ENCODE data around the gene ADSS1.

ADSS1 gene

GRCh38 chr14:104734051-104734587 lies 10.1 kb downstream of the ADSS1 start:
- no peak overlapping the region for H3K27ac ChIP-seq (ENCODE audit: low read length)
- no peaks in the 10 kb centered on the region for H3K27me3 ChIP-seq (ENCODE audit: control insufficient read depth, insufficient read depth, low read length)
- no peaks in the 10 kb centered on the region for H3K36me3 ChIP-seq (ENCODE audit: control insufficient read depth, insufficient read depth, low read length)
- no peaks in the 10 kb centered on the region for H3K9me3 ChIP-seq (ENCODE audit: control insufficient read depth, insufficient read depth, low read length)
- DNase-seq (ENCODE audit: low read depth, low spot score) = no peak
- no peak overlapping the region for H3K4me3 ChIP-seq (ENCODE audit: low read length)
- no peaks in the 10 kb centered on the region; the same call in 1 of the 2 replicates for H3K4me1 ChIP-seq (ENCODE audit: control insufficient read depth, insufficient read depth, low read length)
- WGBS (ENCODE audit: insufficient coverage, insufficient read length) = no CpG with 5 or more reads among the region's 6 CpGs

DNA sequence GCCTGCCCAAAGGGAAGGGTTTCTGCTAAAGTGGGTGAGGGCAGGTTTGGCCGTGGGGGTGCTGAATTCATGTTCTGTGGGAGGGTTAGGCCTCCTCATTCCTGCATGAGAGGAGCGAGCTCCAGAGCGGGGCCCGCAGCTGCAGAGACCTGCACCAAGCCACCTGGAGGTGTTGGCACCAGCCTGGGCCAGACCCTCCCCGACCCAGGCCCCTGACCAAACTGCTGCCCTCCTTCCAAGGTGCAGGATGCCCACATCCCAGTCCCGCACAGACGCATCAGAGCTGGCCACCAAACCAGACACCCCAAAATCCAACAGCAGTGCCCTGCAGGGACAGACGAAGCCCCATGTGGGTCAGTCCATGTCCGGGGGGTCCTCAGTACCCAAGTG lies 10.6 kb downstream of the ADSS1 start:
- no peaks in the 10 kb centered on the region; the same call in 1 of the 2 replicates for H3K4me1 ChIP-seq (ENCODE audit: control insufficient read depth, insufficient read depth, low read length)
- no CpG with 5 or more reads among the region's 9 CpGs for WGBS (ENCODE audit: insufficient coverage, insufficient read length)
- H3K27ac ChIP-seq (ENCODE audit: low read length) = no peak overlapping the region
- no peaks in the 10 kb centered on the region for H3K9me3 ChIP-seq (ENCODE audit: control insufficient read depth, insufficient read depth, low read length)
- DNase-seq (ENCODE audit: low read depth, low spot score) = no peak
- H3K27me3 ChIP-seq (ENCODE audit: control insufficient read depth, insufficient read depth, low read length) = no peaks in the 10 kb centered on the region
- H3K36me3 ChIP-seq (ENCODE audit: control insufficient read depth, insufficient read depth, low read length) = no peaks in the 10 kb centered on the region
- H3K4me3 ChIP-seq (ENCODE audit: low read length) = no peak overlapping the region

DNA sequence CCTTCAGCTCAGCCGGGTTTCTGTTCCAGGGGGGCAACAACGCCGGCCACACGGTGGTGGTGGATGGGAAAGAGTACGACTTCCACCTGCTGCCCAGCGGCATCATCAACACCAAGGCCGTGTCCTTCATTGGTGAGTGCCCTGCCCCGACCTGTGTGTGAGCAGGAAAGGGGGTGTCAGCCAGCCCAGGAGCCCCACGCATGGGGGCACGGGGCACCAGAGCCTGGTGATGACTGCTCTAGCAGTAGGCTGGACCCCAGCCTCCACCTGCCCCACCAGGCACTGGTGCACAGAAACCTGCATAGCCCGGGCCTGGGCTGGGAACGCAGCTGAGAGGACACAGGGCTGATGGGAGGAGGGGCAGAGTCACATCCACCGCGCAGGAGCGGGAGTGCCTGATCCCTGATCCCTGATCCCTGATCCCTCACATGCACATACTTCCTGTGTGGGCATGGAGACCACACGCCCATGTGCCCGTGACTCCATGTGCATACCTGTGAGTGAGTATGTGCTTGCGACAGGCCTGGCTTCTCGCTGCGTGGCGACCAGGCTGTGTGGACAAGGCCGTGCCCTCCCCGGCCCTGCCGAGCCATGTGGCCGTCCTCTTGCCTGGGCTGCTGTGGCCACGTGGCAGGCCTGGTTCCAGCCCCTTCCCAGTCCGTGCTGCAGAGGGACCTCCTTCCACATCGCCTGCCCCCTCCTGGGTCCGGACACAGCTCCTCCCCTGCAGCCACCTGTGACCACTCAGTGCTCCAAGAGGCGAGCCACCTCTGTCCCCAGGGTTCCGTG lies 11.2 kb downstream of the ADSS1 start:
- Histone ChIP-seq H3K27me3 (ENCODE audit: control insufficient read depth, insufficient read depth, low read length) (no peaks in the 10 kb centered on the region), H3K36me3 (ENCODE audit: control insufficient read depth, insufficient read depth, low read length) (no peaks in the 10 kb centered on the region), H3K9me3 (ENCODE audit: control insufficient read depth, insufficient read depth, low read length) (no peaks in the 10 kb centered on the region), H3K4me3 (ENCODE audit: low read length) (no peak overlapping the region), H3K4me1 (ENCODE audit: control insufficient read depth, insufficient read depth, low read length) (no peaks in the 10 kb centered on the region; the same call in 1 of the 2 replicates), H3K27ac (ENCODE audit: low read length) (no peak overlapping the region)
- no peak for DNase-seq (ENCODE audit: low read depth, low spot score)
- WGBS (ENCODE audit: insufficient coverage, insufficient read length) = no CpG with 5 or more reads among the region's 31 CpGs

DNA sequence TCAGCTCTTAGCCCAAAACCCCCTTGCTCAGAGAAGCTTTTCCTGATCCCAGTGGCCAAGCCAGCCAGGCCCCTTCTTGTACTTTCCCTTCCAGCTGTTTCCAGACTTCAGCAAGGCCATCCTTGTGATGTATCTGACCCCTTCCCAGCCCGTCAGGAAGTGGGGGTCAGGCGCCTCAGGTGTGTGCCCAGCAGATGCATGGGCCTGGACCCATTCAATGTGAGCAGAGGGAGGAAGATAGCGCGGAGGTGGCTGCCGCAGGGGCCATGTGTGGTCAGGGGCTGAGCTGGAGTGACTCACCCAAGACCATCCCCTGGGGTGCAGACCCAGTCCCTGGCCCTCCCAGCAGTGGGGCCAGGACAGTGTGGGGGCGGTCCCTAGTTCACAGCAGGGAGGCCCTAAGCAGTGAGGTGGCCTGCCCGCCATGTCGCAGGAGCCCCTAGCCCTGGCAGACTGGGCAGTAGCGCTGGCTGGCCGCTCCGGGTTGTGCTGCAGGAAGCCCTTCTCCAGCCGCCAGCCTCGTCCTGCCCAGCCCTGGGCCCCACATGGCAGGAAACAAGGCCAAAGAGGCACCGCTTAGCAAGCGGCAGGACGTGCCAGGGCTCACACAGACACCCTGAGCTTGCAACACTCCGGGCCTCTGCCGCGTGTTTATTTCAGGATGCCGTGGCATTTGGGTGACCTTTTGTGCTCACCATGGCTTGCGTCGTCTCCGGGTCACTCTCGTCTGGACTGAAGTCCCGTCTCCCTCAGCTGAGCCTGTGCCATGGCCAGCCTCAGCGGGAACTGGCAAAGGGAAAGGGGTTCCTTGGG lies 12.0 kb downstream of the ADSS1 start:
- WGBS (ENCODE audit: insufficient coverage, insufficient read length) = no CpG with 5 or more reads among the region's 26 CpGs
- H3K27ac ChIP-seq (ENCODE audit: low read length) = no peak overlapping the region
- H3K4me1 ChIP-seq (ENCODE audit: control insufficient read depth, insufficient read depth, low read length) = no peaks in the 10 kb centered on the region; the same call in 1 of the 2 replicates
- no peak overlapping the region for H3K4me3 ChIP-seq (ENCODE audit: low read length)
- DNase-seq (ENCODE audit: low read depth, low spot score) = no peak
- no peaks in the 10 kb centered on the region for H3K9me3 ChIP-seq (ENCODE audit: control insufficient read depth, insufficient read depth, low read length)
- no peaks in the 10 kb centered on the region for H3K27me3 ChIP-seq (ENCODE audit: control insufficient read depth, insufficient read depth, low read length)
- H3K36me3 ChIP-seq (ENCODE audit: control insufficient read depth, insufficient read depth, low read length) = 0 out of 2 replicates have a peak, but pooled peaks cover 3% of the 10 kb centered on the region

GRCh38 chr14:104738375-104739019 lies 14.5 kb downstream of the ADSS1 start:
- no peak for DNase-seq (ENCODE audit: low read depth, low spot score)
- Histone ChIP-seq H3K9me3 (ENCODE audit: control insufficient read depth, insufficient read depth, low read length) (no peaks in the 10 kb centered on the region), H3K4me3 (ENCODE audit: low read length) (no peak overlapping the region), H3K4me1 (ENCODE audit: control insufficient read depth, insufficient read depth, low read length) (no peaks in the 10 kb centered on the region; the same call in 1 of the 2 replicates), H3K27ac (ENCODE audit: low read length) (no peak overlapping the region), H3K27me3 (ENCODE audit: control insufficient read depth, insufficient read depth, low read length) (no peaks in the 10 kb centered on the region), H3K36me3 (ENCODE audit: control insufficient read depth, insufficient read depth, low read length) (peaks cover 7% of the 10 kb centered on the region; the same call in 1 of the 2 replicates)
- no CpG with 5 or more reads among the region's 18 CpGs for WGBS (ENCODE audit: insufficient coverage, insufficient read length)

GRCh38 chr14:104739026-104739425 lies 15.0 kb downstream of the ADSS1 start:
- peaks cover 7% of the 10 kb centered on the region; the same call in 1 of the 2 replicates for H3K36me3 ChIP-seq (ENCODE audit: control insufficient read depth, insufficient read depth, low read length)
- no peaks in the 10 kb centered on the region; the same call in 1 of the 2 replicates for H3K4me1 ChIP-seq (ENCODE audit: control insufficient read depth, insufficient read depth, low read length)
- WGBS (ENCODE audit: insufficient coverage, insufficient read length) = no CpG with 5 or more reads among the region's 17 CpGs
- H3K27ac ChIP-seq (ENCODE audit: low read length) = no peak overlapping the region
- no peak for DNase-seq (ENCODE audit: low read depth, low spot score)
- no peaks in the 10 kb centered on the region for H3K27me3 ChIP-seq (ENCODE audit: control insufficient read depth, insufficient read depth, low read length)
- H3K4me3 ChIP-seq (ENCODE audit: low read length) = no peak overlapping the region
- H3K9me3 ChIP-seq (ENCODE audit: control insufficient read depth, insufficient read depth, low read length) = no peaks in the 10 kb centered on the region

GRCh38 chr14:104739546-104740516 lies 15.8 kb downstream of the ADSS1 start:
- Histone ChIP-seq H3K36me3 (ENCODE audit: control insufficient read depth, insufficient read depth, low read length) (peaks cover 7% of the 10 kb centered on the region; the same call in 1 of the 2 replicates), H3K4me3 (ENCODE audit: low read length) (no peak overlapping the region), H3K9me3 (ENCODE audit: control insufficient read depth, insufficient read depth, low read length) (no peaks in the 10 kb centered on the region), H3K27me3 (ENCODE audit: control insufficient read depth, insufficient read depth, low read length) (no peaks in the 10 kb centered on the region), H3K27ac (ENCODE audit: low read length) (no peak overlapping the region), H3K4me1 (ENCODE audit: control insufficient read depth, insufficient read depth, low read length) (no peaks in the 10 kb centered on the region; the same call in 1 of the 2 replicates)
- DNase-seq (ENCODE audit: low read depth, low spot score) = no peak
- no CpG with 5 or more reads among the region's 29 CpGs for WGBS (ENCODE audit: insufficient coverage, insufficient read length)

- Histone ChIP-seq H3K4me3 (ENCODE audit: low read length) (no peak overlapping the region), H3K4me1 (ENCODE audit: control insufficient read depth, insufficient read depth, low read length) (no peaks in the 10 kb centered on the region), H3K36me3 (ENCODE audit: control insufficient read depth, insufficient read depth, low read length) (peaks cover 7% of the 10 kb centered on the region; the same call in 1 of the 2 replicates), H3K9me3 (ENCODE audit: control insufficient read depth, insufficient read depth, low read length) (no peaks in the 10 kb centered on the region), H3K27me3 (ENCODE audit: control insufficient read depth, insufficient read depth, low read length) (no peaks in the 10 kb centered on the region), H3K27ac (ENCODE audit: low read length) (no peak overlapping the region)
- no CpG with 5 or more reads among the region's 29 CpGs for WGBS (ENCODE audit: insufficient coverage, insufficient read length)
- no peak for DNase-seq (ENCODE audit: low read depth, low spot score)
These were observed 17.2 kb downstream of the ADSS1 start for GRCh38 chr14:104741108-104741802.

DNA sequence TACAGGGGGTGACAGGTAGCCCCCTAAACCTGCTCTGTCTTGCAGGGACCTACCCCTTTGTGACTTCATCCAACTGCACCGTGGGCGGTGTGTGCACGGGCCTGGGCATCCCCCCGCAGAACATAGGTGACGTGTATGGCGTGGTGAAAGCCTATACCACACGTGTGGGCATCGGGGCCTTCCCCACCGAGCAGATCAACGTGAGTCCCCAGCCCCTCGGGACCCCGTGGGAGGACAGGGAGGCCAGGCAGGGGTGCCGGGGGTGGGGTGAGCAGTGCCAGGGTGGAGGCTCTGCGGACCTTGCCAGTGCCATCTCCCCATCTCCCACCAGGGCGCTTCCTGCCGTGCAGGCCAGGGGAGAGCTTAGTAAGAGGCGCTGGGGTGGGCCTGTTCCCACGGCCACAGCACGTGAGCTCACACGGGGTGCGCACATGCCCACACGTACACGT lies 17.8 kb downstream of the ADSS1 start:
- no peak for DNase-seq (ENCODE audit: low read depth, low spot score)
- no CpG with 5 or more reads among the region's 23 CpGs for WGBS (ENCODE audit: insufficient coverage, insufficient read length)
- no peaks in the 10 kb centered on the region for H3K4me1 ChIP-seq (ENCODE audit: control insufficient read depth, insufficient read depth, low read length)
- no peak overlapping the region for H3K27ac ChIP-seq (ENCODE audit: low read length)
- H3K36me3 ChIP-seq (ENCODE audit: control insufficient read depth, insufficient read depth, low read length) = peaks cover 7% of the 10 kb centered on the region; the same call in 1 of the 2 replicates
- H3K27me3 ChIP-seq (ENCODE audit: control insufficient read depth, insufficient read depth, low read length) = no peaks in the 10 kb centered on the region
- no peak overlapping the region for H3K4me3 ChIP-seq (ENCODE audit: low read length)
- H3K9me3 ChIP-seq (ENCODE audit: control insufficient read depth, insufficient read depth, low read length) = no peaks in the 10 kb centered on the region

All from iPS DF 6.9 (cell line).